ENCODE data around the gene MACO1. TPM values are rescaled to one million over a fixed set of nuclear protein-coding genes. Genes with fewer than 3 reads are reported as not detected.

Gene MACO1
- total RNA-seq, 1 experiment from 2014 or later, result 16.3 TPM

GRCh38 chr1:25519624-25520023 is 88.9 kb downstream of the MACO1 start:
- Histone ChIP-seq H3K79me2 (ENCODE audit: insufficient read depth, low read length) (no peaks in the 10 kb centered on the region), H2BK12ac (ENCODE audit: insufficient read length, low read depth, low read length) (no peak overlapping the region), H3K27me3 (ENCODE audit: insufficient read depth, low read length) (no peaks in the 10 kb centered on the region), H3K79me1 (ENCODE audit: insufficient read depth, low read depth, low read length, poor library complexity, severe bottlenecking) (no peaks in the 10 kb centered on the region), H3K4ac (ENCODE audit: low read depth, low read length) (no peak overlapping the region), H4K5ac (ENCODE audit: insufficient read length, low read depth, low read length) (no peak overlapping the region), H2BK15ac (ENCODE audit: low read depth, low read length) (no peak overlapping the region), H3T11ph (ENCODE audit: low read length) (no peak overlapping the region), H3K27ac (ENCODE audit: insufficient read length, low read depth, low read length) (no peak overlapping the region), H2AFZ (ENCODE audit: low read length) (no peak overlapping the region), H2BK5ac (ENCODE audit: insufficient read length, low read length) (no peak overlapping the region), H4K8ac (replicated peaks; ENCODE audit: insufficient read length, low read depth, low read length) (no peak overlapping the region), H3K18ac (ENCODE audit: insufficient read length, low read depth, low read length) (no peak overlapping the region), H3K9me3 (ENCODE audit: control insufficient read depth, low read depth, low read length) (no peaks in the 10 kb centered on the region), H3K4me1 (ENCODE audit: insufficient read depth, low read length) (peaks cover 5% of the 10 kb centered on the region; the same call in 1 of the 2 replicates), H3K23me2 (ENCODE audit: insufficient read length, low read depth, low read length, poor library complexity, severe bottlenecking) (no peaks in the 10 kb centered on the region), H3K9ac (ENCODE audit: extremely low read depth, insufficient read length, low read length) (no peak overlapping the region), H3K56ac (ENCODE audit: insufficient read length, low read depth, low read length) (no peak overlapping the region), H2AK5ac (ENCODE audit: insufficient read length, low read length) (no peak overlapping the region), H3K14ac (ENCODE audit: insufficient read depth, low read length) (no peak overlapping the region), H3K23ac (ENCODE audit: insufficient read length, low read depth, low read length) (no peak overlapping the region), H3K4me2 (ENCODE audit: insufficient read depth, insufficient read length, low read length) (peak overlapping the region; percentile 5), H2BK120ac (ENCODE audit: low read depth, low read length, poor library complexity, severe bottlenecking) (no peak overlapping the region), H4K91ac (ENCODE audit: insufficient read length, low read depth, low read length) (no peak overlapping the region), H2BK20ac (ENCODE audit: low read depth, low read length, poor library complexity, severe bottlenecking) (no peak overlapping the region), H4K20me1 (ENCODE audit: control insufficient read depth, insufficient read depth, insufficient read length) (no peaks in the 10 kb centered on the region)
- Mint-ChIP-seq H3K27me3 (ENCODE audit: low read depth) (peaks cover 4% of the 10 kb centered on the region), H3K27ac (no peak overlapping the region), H3K4me3 (no peak overlapping the region), H3K36me3 (ENCODE audit: insufficient read depth in 1 of 3, low read depth in 3 of 3) (no peaks in the 10 kb centered on the region; a peak in 1 of 7 replicates), H3K4me1 (peaks cover 17 to 19% of the 10 kb centered on the region in 2 experiments), H3K9me3 (peaks cover 0 to 2% of the 10 kb centered on the region in 2 experiments; a peak in 2 of 5 replicates)
- WGBS (ENCODE audit: extremely low coverage, insufficient read length, low lambda C conversion rate), result no CpG with 5 or more reads among the region's 5 CpGs
- TF ChIP-seq, protein P1, sequence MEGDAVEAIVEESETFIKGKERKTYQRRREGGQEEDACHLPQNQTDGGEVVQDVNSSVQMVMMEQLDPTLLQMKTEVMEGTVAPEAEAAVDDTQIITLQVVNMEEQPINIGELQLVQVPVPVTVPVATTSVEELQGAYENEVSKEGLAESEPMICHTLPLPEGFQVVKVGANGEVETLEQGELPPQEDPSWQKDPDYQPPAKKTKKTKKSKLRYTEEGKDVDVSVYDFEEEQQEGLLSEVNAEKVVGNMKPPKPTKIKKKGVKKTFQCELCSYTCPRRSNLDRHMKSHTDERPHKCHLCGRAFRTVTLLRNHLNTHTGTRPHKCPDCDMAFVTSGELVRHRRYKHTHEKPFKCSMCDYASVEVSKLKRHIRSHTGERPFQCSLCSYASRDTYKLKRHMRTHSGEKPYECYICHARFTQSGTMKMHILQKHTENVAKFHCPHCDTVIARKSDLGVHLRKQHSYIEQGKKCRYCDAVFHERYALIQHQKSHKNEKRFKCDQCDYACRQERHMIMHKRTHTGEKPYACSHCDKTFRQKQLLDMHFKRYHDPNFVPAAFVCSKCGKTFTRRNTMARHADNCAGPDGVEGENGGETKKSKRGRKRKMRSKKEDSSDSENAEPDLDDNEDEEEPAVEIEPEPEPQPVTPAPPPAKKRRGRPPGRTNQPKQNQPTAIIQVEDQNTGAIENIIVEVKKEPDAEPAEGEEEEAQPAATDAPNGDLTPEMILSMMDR (conservative IDR thresholded peaks at IDR 0.05), result no peak
- DNase-seq, result no peak
